Bronchial epithelial cell (primary cell): Measurements from ENCODE around the gene LBX1. TPM values are rescaled to one million over a fixed set of nuclear protein-coding genes. Genes with fewer than 3 reads are reported as not detected.

Source experiments
- DNase-seq: peaks from one replicate; pipeline ENCODE4 v3.0.0-alpha.2; 2010; ENCODE audit warnings: low read depth
- FAIRE-seq: peaks from 2 replicates; lab custom pipeline; 2011; peaks lifted over from hg19 to GRCh38; lab: Jason Lieb, UNC
- H3K27me3 ChIP-seq: 2 replicates; pipeline ENCODE4 v1.5.1; 2011; ENCODE audit warnings: low read length; ENCODE audit not compliant: control insufficient read depth, insufficient read depth
- H3K36me3 ChIP-seq: 2 replicates; pipeline ENCODE4 v1.5.1; 2011; ENCODE audit warnings: low read length; ENCODE audit not compliant: control insufficient read depth, insufficient read depth
- H3K4me3 ChIP-seq: 2 replicates; pipeline ENCODE4 v1.5.1; 2011; ENCODE audit warnings: mild to moderate bottlenecking, low read depth, low read length, control low read depth
- CTCF ChIP-seq: IDR thresholded peaks from 2 replicates; pipeline ENCODE4 v1.5.1; 2011; ENCODE audit warnings: mild to moderate bottlenecking, moderate library complexity, low read length, control low read depth, inconsistent platforms; ENCODE audit not compliant: insufficient read depth, severe bottlenecking
- total RNA-seq: library from RNA; depleted of rRNA; stranded (reverse); fragments of >200 nt; gene quantifications from 2 replicates; pipeline ENCODE4 v1.2.1, GENCODE V29; 2014

Gene LBX1
- total RNA-seq, 1 donor from 2014 or later, result not detected

- no peak for DNase-seq
- no peak for TF ChIP-seq CTCF
- Histone ChIP-seq H3K4me3 (no peak overlapping the region), H3K36me3 (no peaks in the 10 kb centered on the region), H3K27me3 (peaks cover 81% of the 10 kb centered on the region)
- no peak for FAIRE-seq
Observed at GRCh38 chr10:101235766-101236165, 6.5 kb upstream of the LBX1 start.

- TF ChIP-seq CTCF, result no peak
- FAIRE-seq, result peak; percentile 40
Observed at GRCh38 chr10:101234333-101234732, 5.1 kb upstream of the LBX1 start.

GRCh38 chr10:101233863-101234262 is 4.6 kb upstream of the LBX1 start:
- DNase-seq, result no peak
- Histone ChIP-seq H3K27me3 (peaks cover 82% of the 10 kb centered on the region), H3K36me3 (no peaks in the 10 kb centered on the region), H3K4me3 (no peak overlapping the region)
- no peak for FAIRE-seq
- no peak for TF ChIP-seq CTCF

More at GRCh38 chr10:101234333-101234732, 5.1 kb upstream of the LBX1 start:
- Histone ChIP-seq H3K27me3 (peaks cover 82% of the 10 kb centered on the region), H3K36me3 (no peaks in the 10 kb centered on the region), H3K4me3 (no peak overlapping the region)
- no peak for DNase-seq

- no peak for FAIRE-seq
- no peak for DNase-seq
- no peak for TF ChIP-seq CTCF
- H3K27me3 ChIP-seq, result peaks cover 80% of the 10 kb centered on the region
- no peak overlapping the region for H3K4me3 ChIP-seq
- H3K36me3 ChIP-seq, result no peaks in the 10 kb centered on the region
Observed at GRCh38 chr10:101233443-101233842, 4.2 kb upstream of the LBX1 start.

- Histone ChIP-seq H3K36me3 (no peaks in the 10 kb centered on the region), H3K27me3 (peaks cover 81% of the 10 kb centered on the region), H3K4me3 (no peak overlapping the region)
- DNase-seq (no peak), FAIRE-seq (no peak)
- TF ChIP-seq CTCF, result no peak
Observed at GRCh38 chr10:101231912-101232689, 2.8 kb upstream of the LBX1 start.
